ENCODE data around the gene BANK1.

- TF ChIP-seq CTCF (conservative IDR thresholded peaks at IDR 0.05 in 1 of 2, IDR thresholded peaks at IDR 0.05 in 1 of 2; ENCODE audit: low read depth in 1 of 2, low read length in 2 of 2) (no peak), EZH2 (IDR thresholded peaks at IDR 0.05; ENCODE audit: low read length, missing control alignments) (no peak)
These were observed 5.2 kb downstream of the BANK1 start for GRCh38 chr4:101795704-101796103.

Data from fibroblast of lung (primary cell).